GM23248 (cell line): Measurements from ENCODE around the gene UPF2. TPM values are rescaled to one million over a fixed set of nuclear protein-coding genes. Genes with fewer than 3 reads are reported as not detected.

Source experiments
- DNase-seq: peaks from one replicate; pipeline ENCODE4 v3.0.0-alpha.2; 2015
- H2AFZ ChIP-seq: fragments of 200-600 bp; sonication (generic); 2 replicates; pipeline ENCODE4 v1.6.1; 2016; ENCODE audit warnings: antibody characterized with exemption
- H3F3A ChIP-seq: fragments of 200-600 bp; sonication (generic); 2 replicates; pipeline ENCODE4 v1.6.1; 2016; ENCODE audit warnings: mild to moderate bottlenecking, antibody characterized with exemption, mixed run types; ENCODE audit not compliant: insufficient read depth
- H3K27ac ChIP-seq: fragments of 200-600 bp; sonication (generic); 2 replicates; pipeline ENCODE4 v1.5.1; 2016; ENCODE audit warnings: mild to moderate bottlenecking
- H3K27me3 ChIP-seq: fragments of 200-600 bp; sonication (generic); replicated peaks from 2 replicates; pipeline ENCODE4 v1.6.1; 2016; ENCODE audit warnings: mild to moderate bottlenecking; ENCODE audit not compliant: insufficient read depth
- H3K36me3 ChIP-seq: fragments of 200-600 bp; sonication (generic); 2 replicates; pipeline ENCODE4 v1.6.1; 2016; ENCODE audit warnings: low read depth, mild to moderate bottlenecking
- H3K4me1 ChIP-seq: fragments of 200-600 bp; sonication (generic); 2 replicates; pipeline ENCODE4 v1.6.1; 2016; ENCODE audit warnings: mild to moderate bottlenecking; ENCODE audit not compliant: insufficient read depth
- H3K4me2 ChIP-seq: fragments of 200-600 bp; sonication (generic); one replicate; pipeline ENCODE4 v1.6.1; 2016; ENCODE audit warnings: mild to moderate bottlenecking; ENCODE audit not compliant: unreplicated experiment
- H3K4me3 ChIP-seq: fragments of 200-600 bp; sonication (generic); 2 replicates; pipeline ENCODE4 v1.5.1; 2016; ENCODE audit warnings: mild to moderate bottlenecking
- H3K79me2 ChIP-seq: fragments of 200-600 bp; sonication (generic); 2 replicates; pipeline ENCODE4 v1.6.1; 2016; ENCODE audit warnings: mild to moderate bottlenecking; ENCODE audit not compliant: insufficient read depth
- H3K9ac ChIP-seq: fragments of 200-600 bp; sonication (generic); 2 replicates; pipeline ENCODE4 v1.6.1; 2016; ENCODE audit warnings: mild to moderate bottlenecking
- H3K9me2 ChIP-seq: fragments of 200-600 bp; sonication (generic); 2 replicates; pipeline ENCODE4 v1.6.1; 2016; ENCODE audit warnings: mixed run types, mild to moderate bottlenecking, moderate library complexity; ENCODE audit not compliant: insufficient read depth
- H3K9me3 ChIP-seq: fragments of 200-600 bp; sonication (generic); one replicate; pipeline ENCODE4 v1.6.1; 2017; ENCODE audit warnings: low read depth
- H4K20me1 ChIP-seq: fragments of 200-600 bp; sonication (generic); 2 replicates; pipeline ENCODE4 v1.6.0; 2016; ENCODE audit not compliant: insufficient read depth
- EZH2 ChIP-seq: fragments of 200-600 bp; sonication (generic); IDR thresholded peaks from 2 replicates; pipeline ENCODE4 v1.6.1; 2018; ENCODE audit warnings: antibody characterized with exemption, mild to moderate bottlenecking; ENCODE audit not compliant: insufficient read depth, poor library complexity, severe bottlenecking
- EZH2phosphoT487 ChIP-seq: fragments of 200-600 bp; sonication (generic); IDR thresholded peaks from 2 replicates; pipeline ENCODE4 v1.6.1; 2018; ENCODE audit warnings: antibody characterized with exemption, moderate library complexity, mild to moderate bottlenecking, low read depth; ENCODE audit not compliant: insufficient read depth
- WGBS, 2 experiments: methylation state at CpG; one replicate each; pipeline ENCODE4 v1.1.6; 2015 to 2017; ENCODE audit warnings: low lambda C conversion rate in 2 of 2, low coverage in 1 of 2; ENCODE audit errors: missing lambda C conversion rate in 2 of 2; 5-methylcytosine and 5-hydroxymethylcytosine counted together
- in situ Hi-C: fragments of 300-500 bp; cut with MboI; formaldehyde crosslinking; loops from 2 replicates; pipeline ENCODE4 v1.15.0; 2020
- polyA plus RNA-seq: library from polyadenylated mRNA; unstranded; fragments of >200 nt; fragmentation: Nextera tagmentation; extraction: Ambion mirVana; gene quantifications from 2 replicates; pipeline ENCODE4 v1.2.1, GENCODE V29; 2016
- total RNA-seq: library from RNA; depleted of rRNA; stranded (reverse); fragments of >200 nt; shearing (Covaris generic); gene quantifications from 2 replicates; pipeline ENCODE4 v1.2.3, GENCODE V29; 2014

UPF2 gene
- total and polyA plus RNA-seq, 2 experiments from 2014 or later = 12.7 to 14.1 TPM

- H3K9me2 ChIP-seq = no peaks in the 10 kb centered on the region
- H3F3A ChIP-seq = no peaks in the 10 kb centered on the region
- no peak overlapping the region for H3K4me3 ChIP-seq
- in situ Hi-C loops = no loop called here
- no peaks in the 10 kb centered on the region for H3K4me1 ChIP-seq
- H4K20me1 ChIP-seq = no peaks in the 10 kb centered on the region
- no peak for TF ChIP-seq EZH2phosphoT487
- no peak for TF ChIP-seq EZH2
- no peaks in the 10 kb centered on the region for H3K79me2 ChIP-seq
- no peak overlapping the region for H3K9ac ChIP-seq
- H2AFZ ChIP-seq = no peak overlapping the region
- H3K36me3 ChIP-seq = peaks cover 43% of the 10 kb centered on the region
- no peak overlapping the region for H3K4me2 ChIP-seq
- no peak overlapping the region for H3K27ac ChIP-seq
- WGBS, 2 experiments = 97 to 99% methylated on average over 8 of the region's 8 CpGs
- H3K9me3 ChIP-seq = no peaks in the 10 kb centered on the region
- no peaks in the 10 kb centered on the region for H3K27me3 ChIP-seq
- no peak for DNase-seq
Observed at GRCh38 chr10:11930312-11930978, 112.2 kb downstream of the UPF2 start.

- in situ Hi-C loops = no loop called here
- peaks cover 43% of the 10 kb centered on the region for H3K36me3 ChIP-seq
Observed at GRCh38 chr10:11927746-11928145, 114.9 kb downstream of the UPF2 start.

DNA sequence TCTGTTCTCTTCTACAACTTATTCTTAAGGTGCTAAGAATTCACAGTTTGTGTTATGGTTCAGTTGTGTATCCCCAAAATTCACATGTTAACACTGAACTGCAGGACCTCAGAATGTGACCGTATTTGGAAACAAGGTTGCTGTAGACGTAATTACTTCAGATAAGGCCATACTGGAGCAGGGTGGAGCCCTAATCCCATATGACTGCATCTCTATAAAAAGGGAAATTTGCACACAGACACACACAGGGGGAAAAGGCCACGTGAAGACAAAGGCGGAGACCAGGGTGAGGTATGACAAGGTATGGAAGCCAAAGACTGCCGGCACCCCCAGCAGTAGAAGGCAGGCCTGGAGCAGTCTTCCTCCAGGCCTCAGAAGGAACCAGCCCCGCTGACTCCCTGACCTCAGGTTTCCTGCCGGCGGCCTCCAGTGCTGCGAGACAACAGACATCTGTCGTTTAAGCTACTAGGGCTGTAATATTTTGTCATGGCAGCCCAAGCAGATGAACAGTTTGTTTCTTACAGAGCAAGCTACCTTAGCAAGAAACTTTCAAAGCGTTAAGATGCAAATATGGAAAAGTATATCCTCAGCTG, 120.7 kb downstream of the UPF2 start:
- TF ChIP-seq EZH2 (no peak), EZH2phosphoT487 (no peak)
- H4K20me1 ChIP-seq = no peaks in the 10 kb centered on the region
- H2AFZ ChIP-seq = no peak overlapping the region
- no peaks in the 10 kb centered on the region for H3K4me1 ChIP-seq
- no peak overlapping the region for H3K4me2 ChIP-seq
- no peaks in the 10 kb centered on the region for H3K9me2 ChIP-seq
- DNase-seq = no peak
- no peak overlapping the region for H3K9ac ChIP-seq
- no peaks in the 10 kb centered on the region for H3K9me3 ChIP-seq
- no peaks in the 10 kb centered on the region for H3K27me3 ChIP-seq
- no peaks in the 10 kb centered on the region for H3K79me2 ChIP-seq
- in situ Hi-C loops = no loop called here
- no peak overlapping the region for H3K4me3 ChIP-seq
- WGBS, 2 experiments = 90 to 93% methylated on average over 11 of the region's 11 CpGs
- H3K36me3 ChIP-seq = peaks cover 25% of the 10 kb centered on the region
- H3F3A ChIP-seq = peaks cover 6% of the 10 kb centered on the region; the same call in 1 of the 2 replicates
- H3K27ac ChIP-seq = no peak overlapping the region

More at GRCh38 chr10:11927746-11928145, 114.9 kb downstream of the UPF2 start:
- Histone ChIP-seq H3K9me2 (no peaks in the 10 kb centered on the region), H3K27ac (no peak overlapping the region), H3K27me3 (no peaks in the 10 kb centered on the region), H4K20me1 (no peaks in the 10 kb centered on the region), H3K4me1 (no peaks in the 10 kb centered on the region), H3K4me2 (no peak overlapping the region), H3K9ac (no peak overlapping the region), H3K9me3 (no peaks in the 10 kb centered on the region), H3K4me3 (no peak overlapping the region), H3F3A (no peaks in the 10 kb centered on the region), H3K79me2 (no peaks in the 10 kb centered on the region), H2AFZ (no peak overlapping the region)
- DNase-seq = no peak
- WGBS, 2 experiments = 100% methylated on average over 3 of the region's 3 CpGs
- no peak for TF ChIP-seq EZH2phosphoT487
- TF ChIP-seq EZH2 = no peak

DNA sequence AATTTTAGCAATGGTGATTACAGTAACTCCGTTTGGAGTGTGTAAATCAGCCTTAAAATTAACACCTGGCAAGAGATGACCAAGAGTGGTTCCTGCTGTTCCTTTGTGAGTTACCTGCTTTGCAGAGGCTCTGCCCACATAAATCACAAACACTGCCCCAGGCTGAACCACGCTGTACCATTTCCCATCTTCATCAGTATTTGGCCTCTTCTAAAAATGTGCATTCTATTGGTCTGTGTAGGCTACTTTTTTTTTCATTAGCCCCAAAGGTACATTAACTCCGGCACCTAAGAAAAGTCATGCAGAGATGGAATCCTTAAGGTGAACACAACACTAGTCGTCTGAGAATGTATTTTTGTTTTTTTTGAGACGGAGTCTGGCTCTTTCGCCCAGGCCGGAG, 123.3 kb downstream of the UPF2 start:
- WGBS, 2 experiments = 86% methylated on average over 7 of the region's 7 CpGs
- Histone ChIP-seq H3K4me1 (no peaks in the 10 kb centered on the region), H3K27ac (no peak overlapping the region), H3K36me3 (peaks cover 25% of the 10 kb centered on the region; the same call in 1 of the 2 replicates), H3K9me3 (no peaks in the 10 kb centered on the region), H3K79me2 (no peaks in the 10 kb centered on the region), H3K9me2 (no peaks in the 10 kb centered on the region), H3K4me2 (no peak overlapping the region), H2AFZ (no peak overlapping the region), H3K9ac (no peak overlapping the region), H3K4me3 (no peak overlapping the region), H4K20me1 (no peaks in the 10 kb centered on the region), H3F3A (peaks cover 6% of the 10 kb centered on the region; the same call in 1 of the 2 replicates), H3K27me3 (no peaks in the 10 kb centered on the region)
- no peak for TF ChIP-seq EZH2phosphoT487
- no peak for TF ChIP-seq EZH2
- DNase-seq = no peak
- in situ Hi-C loops = no loop called here
